ENCODE measurements around the gene EYS. TPM values are rescaled to one million over a fixed set of nuclear protein-coding genes. Genes with fewer than 3 reads are reported as not detected.

EYS gene
- total and polyA plus RNA-seq, 2 of the 8 experiments (the other 6 are each of a cell fraction or from before 2014, with no cell fraction given) = 0.05 to 0.13 TPM

GRCh38 chr6:64750910-64751309, 956.1 kb downstream of the EYS start:
- no peak overlapping the region for H2BK20ac ChIP-seq (ENCODE audit: low read length)
- H3K4ac ChIP-seq (replicated peaks; ENCODE audit: insufficient read length, low read depth, low read length) = no peak overlapping the region
- H3K79me1 ChIP-seq (ENCODE audit: low read depth, low read length) = no peaks in the 10 kb centered on the region
- H3K4me1 ChIP-seq (replicated peaks in 1 of 4; ENCODE audit: control insufficient read depth in 3 of 4, insufficient read depth in 4 of 4, low read length in 3 of 4) = no peaks in the 10 kb centered on the region
- no peaks in the 10 kb centered on the region for H3K36me3 ChIP-seq (ENCODE audit: control insufficient read depth in 2 of 4, insufficient read depth in 4 of 4, low read length in 3 of 4)
- H2BK5ac ChIP-seq (ENCODE audit: low read depth, low read length) = no peak overlapping the region
- H3K23me2 ChIP-seq (ENCODE audit: low read depth, low read length) = no peaks in the 10 kb centered on the region
- H3K23ac ChIP-seq (ENCODE audit: insufficient read length) = no peak overlapping the region
- H2BK120ac ChIP-seq (replicated peaks; ENCODE audit: low read depth, low read length) = no peak overlapping the region
- no peaks in the 10 kb centered on the region; a peak in 1 of 4 replicates for H3K9me3 ChIP-seq (ENCODE audit: insufficient read depth in 2 of 2, low read depth in 1 of 2, low read length in 1 of 2)
- H2BK12ac ChIP-seq (ENCODE audit: low read depth, low read length) = no peak overlapping the region
- no peak overlapping the region for H3K4me3 ChIP-seq (ENCODE audit: extremely low read depth in 1 of 4, insufficient read depth in 2 of 4, low read depth in 3 of 4, low read length in 4 of 4)
- ChIA-PET CTCF (ENCODE audit: partially characterized antibody) (no interaction called here), POLR2A (ENCODE audit: partially characterized antibody) (no interaction called here)
- no peaks in the 10 kb centered on the region for H3K27me3 ChIP-seq (replicated peaks in 1 of 4; ENCODE audit: control insufficient read depth in 3 of 4, extremely low read depth in 1 of 4, insufficient read depth in 3 of 4, low read length in 3 of 4)
- no peak overlapping the region for H3K4me2 ChIP-seq (ENCODE audit: insufficient read depth in 1 of 2, low read depth in 2 of 2, low read length in 2 of 2)
- no peak overlapping the region for H3K56ac ChIP-seq (replicated peaks; ENCODE audit: insufficient read length, low read depth, low read length)
- 90% methylated on average over 2 of the region's 2 CpGs; no CpG with 5 or more reads in 1 of the 2 experiments for WGBS, 2 experiments (ENCODE audit: extremely low coverage in 1 of 2, insufficient coverage in 1 of 2, insufficient read length in 1 of 2, insufficient replicate concordance in 2 of 2, low coverage in 1 of 2, low lambda C conversion rate in 2 of 2, missing lambda C conversion rate in 1 of 2)
- no peak overlapping the region for H4K5ac ChIP-seq (ENCODE audit: insufficient read length, low read depth, low read length)
- H2AK5ac ChIP-seq (ENCODE audit: low read depth, low read length) = no peak overlapping the region
- no peak overlapping the region for H3K18ac ChIP-seq (ENCODE audit: extremely low read depth, low read length)
- H2AFZ ChIP-seq (ENCODE audit: low read length) = peak overlapping the region; percentile 65; the same call in 1 of the 2 replicates
- H3K14ac ChIP-seq (ENCODE audit: insufficient read length) = no peak overlapping the region
- H2BK15ac ChIP-seq (ENCODE audit: low read length) = no peak overlapping the region
- DNase-seq (ENCODE audit: low read depth in 1 of 2, low spot score in 2 of 2) (no peak), FAIRE-seq (no peak)
- no peak overlapping the region; the same call in 1 of the 2 replicates for H4K8ac ChIP-seq (ENCODE audit: extremely low read depth, insufficient read depth, low read length)
- no peak overlapping the region for H3K9ac ChIP-seq (replicated peaks in 1 of 4; ENCODE audit: extremely low read depth in 1 of 4, low read depth in 3 of 4, low read length in 3 of 4)
- no peaks in the 10 kb centered on the region for H3K79me2 ChIP-seq (ENCODE audit: control insufficient read depth in 1 of 2, insufficient read depth in 2 of 2, low read length in 2 of 2)
- no peak overlapping the region for H3K27ac ChIP-seq (ENCODE audit: low read depth, low read length)
- no peak overlapping the region for H4K91ac ChIP-seq (replicated peaks; ENCODE audit: insufficient read length, low read length)
- H4K20me1 ChIP-seq (replicated peaks in 1 of 2; ENCODE audit: control insufficient read depth in 1 of 2, insufficient read depth in 2 of 2, low read length in 2 of 2) = no peaks in the 10 kb centered on the region

Data from H1 (cell line).